ENCODE data around the gene TGM2. TPM values are rescaled to one million over a fixed set of nuclear protein-coding genes. Genes with fewer than 3 reads are reported as not detected.

TGM2 gene
- total and polyA plus RNA-seq, 9 of the 15 experiments (the other 6 are each of a cell fraction or from before 2014, with no cell fraction given): 5.5 to 78.5 (median 37.6) TPM

DNA sequence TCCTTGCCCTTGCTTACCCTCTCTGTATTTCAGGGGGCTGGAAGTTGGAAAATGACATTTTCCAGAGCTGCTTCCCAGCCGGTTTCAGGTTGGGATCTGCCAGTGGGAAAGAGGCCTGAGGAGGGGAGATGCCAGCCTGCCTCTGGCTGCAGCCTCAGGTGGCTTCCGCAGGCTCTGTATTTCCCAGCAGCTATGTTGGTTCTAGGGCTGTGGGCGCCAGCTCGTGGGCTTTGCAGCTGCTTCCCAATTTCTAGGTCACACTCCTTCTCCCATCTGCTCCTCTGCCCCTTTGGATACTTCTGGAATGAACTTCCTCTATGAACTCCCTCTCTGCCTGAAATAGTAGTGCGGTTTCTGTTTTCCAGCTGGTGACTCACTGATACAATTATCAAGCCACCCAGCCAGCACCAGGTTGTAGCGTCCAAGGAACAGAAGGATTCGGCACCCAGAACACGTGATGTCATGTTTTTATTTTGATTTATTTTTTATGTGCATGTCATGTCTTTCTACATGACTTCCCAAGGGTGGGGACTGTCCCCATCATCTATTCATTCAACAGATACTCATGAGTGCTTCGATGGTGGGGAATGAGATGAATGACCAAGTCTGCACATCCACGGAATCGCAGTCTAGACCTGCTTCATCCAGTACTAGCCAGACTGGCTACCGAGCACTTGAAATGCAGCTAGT lies 38.0 kb downstream of the TGM2 start (continued):
- peak; percentile 77; the same call in 1 of the 2 replicates for TF ChIP-seq L3MBTL2 (IDR thresholded peaks at IDR 0.05)
- no peak for TF ChIP-seq RNF2 (IDR thresholded peaks at IDR 0.05)
- peak; percentile 84; the same call in 1 of the 2 replicates for TF ChIP-seq LEF1 (IDR thresholded peaks at IDR 0.05)
- TF ChIP-seq JUN (IDR thresholded peaks at IDR 0.05; ENCODE audit: borderline replicate concordance, low read depth, low read length): peak; percentile 87
- no peak for TF ChIP-seq JUN (CRISPR knock-in tag; IDR thresholded peaks at IDR 0.05; ENCODE audit: borderline replicate concordance)
- TF ChIP-seq, protein P1, sequence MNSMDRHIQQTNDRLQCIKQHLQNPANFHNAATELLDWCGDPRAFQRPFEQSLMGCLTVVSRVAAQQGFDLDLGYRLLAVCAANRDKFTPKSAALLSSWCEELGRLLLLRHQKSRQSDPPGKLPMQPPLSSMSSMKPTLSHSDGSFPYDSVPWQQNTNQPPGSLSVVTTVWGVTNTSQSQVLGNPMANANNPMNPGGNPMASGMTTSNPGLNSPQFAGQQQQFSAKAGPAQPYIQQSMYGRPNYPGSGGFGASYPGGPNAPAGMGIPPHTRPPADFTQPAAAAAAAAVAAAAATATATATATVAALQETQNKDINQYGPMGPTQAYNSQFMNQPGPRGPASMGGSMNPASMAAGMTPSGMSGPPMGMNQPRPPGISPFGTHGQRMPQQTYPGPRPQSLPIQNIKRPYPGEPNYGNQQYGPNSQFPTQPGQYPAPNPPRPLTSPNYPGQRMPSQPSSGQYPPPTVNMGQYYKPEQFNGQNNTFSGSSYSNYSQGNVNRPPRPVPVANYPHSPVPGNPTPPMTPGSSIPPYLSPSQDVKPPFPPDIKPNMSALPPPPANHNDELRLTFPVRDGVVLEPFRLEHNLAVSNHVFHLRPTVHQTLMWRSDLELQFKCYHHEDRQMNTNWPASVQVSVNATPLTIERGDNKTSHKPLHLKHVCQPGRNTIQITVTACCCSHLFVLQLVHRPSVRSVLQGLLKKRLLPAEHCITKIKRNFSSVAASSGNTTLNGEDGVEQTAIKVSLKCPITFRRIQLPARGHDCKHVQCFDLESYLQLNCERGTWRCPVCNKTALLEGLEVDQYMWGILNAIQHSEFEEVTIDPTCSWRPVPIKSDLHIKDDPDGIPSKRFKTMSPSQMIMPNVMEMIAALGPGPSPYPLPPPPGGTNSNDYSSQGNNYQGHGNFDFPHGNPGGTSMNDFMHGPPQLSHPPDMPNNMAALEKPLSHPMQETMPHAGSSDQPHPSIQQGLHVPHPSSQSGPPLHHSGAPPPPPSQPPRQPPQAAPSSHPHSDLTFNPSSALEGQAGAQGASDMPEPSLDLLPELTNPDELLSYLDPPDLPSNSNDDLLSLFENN (IDR thresholded peaks at IDR 0.05; ENCODE audit: low read depth in 2 of 2, low read length in 2 of 2): peak in 1 of 2 experiments; percentile 86; a peak in 2 of 4 replicates
- TF ChIP-seq MAFF (IDR thresholded peaks at IDR 0.05; ENCODE audit: low read length): no peak
- TF ChIP-seq FOSL1 (tag; conservative IDR thresholded peaks at IDR 0.05): peak; percentile 94
- TF ChIP-seq FOXM1 (IDR thresholded peaks at IDR 0.05; ENCODE audit: low read depth): peak; percentile 86
- TF ChIP-seq FOXM1 (CRISPR knock-in tag; IDR thresholded peaks at IDR 0.05; ENCODE audit: low read depth): no peak
- peak; percentile 83 for TF ChIP-seq MEIS2 (IDR thresholded peaks at IDR 0.05; ENCODE audit: partially characterized antibody)
- TF ChIP-seq, protein P2, sequence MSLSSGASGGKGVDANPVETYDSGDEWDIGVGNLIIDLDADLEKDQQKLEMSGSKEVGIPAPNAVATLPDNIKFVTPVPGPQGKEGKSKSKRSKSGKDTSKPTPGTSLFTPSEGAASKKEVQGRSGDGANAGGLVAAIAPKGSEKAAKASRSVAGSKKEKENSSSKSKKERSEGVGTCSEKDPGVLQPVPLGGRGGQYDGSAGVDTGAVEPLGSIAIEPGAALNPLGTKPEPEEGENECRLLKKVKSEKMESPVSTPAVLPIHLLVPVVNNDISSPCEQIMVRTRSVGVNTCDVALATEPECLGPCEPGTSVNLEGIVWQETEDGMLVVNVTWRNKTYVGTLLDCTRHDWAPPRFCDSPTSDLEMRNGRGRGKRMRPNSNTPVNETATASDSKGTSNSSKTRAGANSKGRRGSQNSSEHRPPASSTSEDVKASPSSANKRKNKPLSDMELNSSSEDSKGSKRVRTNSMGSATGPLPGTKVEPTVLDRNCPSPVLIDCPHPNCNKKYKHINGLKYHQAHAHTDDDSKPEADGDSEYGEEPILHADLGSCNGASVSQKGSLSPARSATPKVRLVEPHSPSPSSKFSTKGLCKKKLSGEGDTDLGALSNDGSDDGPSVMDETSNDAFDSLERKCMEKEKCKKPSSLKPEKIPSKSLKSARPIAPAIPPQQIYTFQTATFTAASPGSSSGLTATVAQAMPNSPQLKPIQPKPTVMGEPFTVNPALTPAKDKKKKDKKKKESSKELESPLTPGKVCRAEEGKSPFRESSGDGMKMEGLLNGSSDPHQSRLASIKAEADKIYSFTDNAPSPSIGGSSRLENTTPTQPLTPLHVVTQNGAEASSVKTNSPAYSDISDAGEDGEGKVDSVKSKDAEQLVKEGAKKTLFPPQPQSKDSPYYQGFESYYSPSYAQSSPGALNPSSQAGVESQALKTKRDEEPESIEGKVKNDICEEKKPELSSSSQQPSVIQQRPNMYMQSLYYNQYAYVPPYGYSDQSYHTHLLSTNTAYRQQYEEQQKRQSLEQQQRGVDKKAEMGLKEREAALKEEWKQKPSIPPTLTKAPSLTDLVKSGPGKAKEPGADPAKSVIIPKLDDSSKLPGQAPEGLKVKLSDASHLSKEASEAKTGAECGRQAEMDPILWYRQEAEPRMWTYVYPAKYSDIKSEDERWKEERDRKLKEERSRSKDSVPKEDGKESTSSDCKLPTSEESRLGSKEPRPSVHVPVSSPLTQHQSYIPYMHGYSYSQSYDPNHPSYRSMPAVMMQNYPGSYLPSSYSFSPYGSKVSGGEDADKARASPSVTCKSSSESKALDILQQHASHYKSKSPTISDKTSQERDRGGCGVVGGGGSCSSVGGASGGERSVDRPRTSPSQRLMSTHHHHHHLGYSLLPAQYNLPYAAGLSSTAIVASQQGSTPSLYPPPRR (CRISPR knock-in tag; IDR thresholded peaks at IDR 0.05; ENCODE audit: borderline replicate concordance): 0 out of 2 replicates have a peak, but pooled peaks have one; percentile 71
- 0 out of 2 replicates have a peak, but pooled peaks have one; percentile 29 for TF ChIP-seq ZKSCAN8 (CRISPR knock-in tag; IDR thresholded peaks at IDR 0.05)
- peak; percentile 78 for TF ChIP-seq RBBP5 (IDR thresholded peaks at IDR 0.05; ENCODE audit: borderline replicate concordance, insufficient read depth, low read length, poor library complexity, severe bottlenecking)
- TF ChIP-seq, protein P3, sequence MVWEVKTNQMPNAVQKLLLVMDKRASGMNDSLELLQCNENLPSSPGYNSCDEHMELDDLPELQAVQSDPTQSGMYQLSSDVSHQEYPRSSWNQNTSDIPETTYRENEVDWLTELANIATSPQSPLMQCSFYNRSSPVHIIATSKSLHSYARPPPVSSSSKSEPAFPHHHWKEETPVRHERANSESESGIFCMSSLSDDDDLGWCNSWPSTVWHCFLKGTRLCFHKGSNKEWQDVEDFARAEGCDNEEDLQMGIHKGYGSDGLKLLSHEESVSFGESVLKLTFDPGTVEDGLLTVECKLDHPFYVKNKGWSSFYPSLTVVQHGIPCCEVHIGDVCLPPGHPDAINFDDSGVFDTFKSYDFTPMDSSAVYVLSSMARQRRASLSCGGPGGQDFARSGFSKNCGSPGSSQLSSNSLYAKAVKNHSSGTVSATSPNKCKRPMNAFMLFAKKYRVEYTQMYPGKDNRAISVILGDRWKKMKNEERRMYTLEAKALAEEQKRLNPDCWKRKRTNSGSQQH (CRISPR knock-in tag; IDR thresholded peaks at IDR 0.05): no peak
